ENCODE measurements around the gene DHRS12.

The DHRS12 gene

DNA sequence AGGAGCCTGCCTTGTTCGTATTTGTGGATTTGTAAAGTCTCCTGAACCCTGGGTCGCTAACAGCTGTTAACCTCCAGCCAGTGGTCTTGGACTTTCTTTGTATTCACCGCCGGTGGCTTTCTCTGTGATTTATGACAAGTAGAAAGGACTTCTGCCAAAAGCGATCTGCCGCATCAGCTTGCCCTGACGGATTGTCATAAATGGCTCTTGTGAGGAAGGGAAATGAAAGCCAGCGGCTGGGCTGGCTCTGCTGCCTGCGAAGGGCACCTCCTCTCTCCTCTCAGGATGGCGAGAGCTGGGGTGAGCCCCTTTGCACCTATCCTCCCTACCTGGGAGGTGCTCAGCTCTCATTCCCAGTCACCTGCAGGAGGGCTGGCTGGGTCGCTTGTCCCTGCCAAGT, 25.6 kb downstream of the DHRS12 start:
- DNase-seq, result no peak

DNA sequence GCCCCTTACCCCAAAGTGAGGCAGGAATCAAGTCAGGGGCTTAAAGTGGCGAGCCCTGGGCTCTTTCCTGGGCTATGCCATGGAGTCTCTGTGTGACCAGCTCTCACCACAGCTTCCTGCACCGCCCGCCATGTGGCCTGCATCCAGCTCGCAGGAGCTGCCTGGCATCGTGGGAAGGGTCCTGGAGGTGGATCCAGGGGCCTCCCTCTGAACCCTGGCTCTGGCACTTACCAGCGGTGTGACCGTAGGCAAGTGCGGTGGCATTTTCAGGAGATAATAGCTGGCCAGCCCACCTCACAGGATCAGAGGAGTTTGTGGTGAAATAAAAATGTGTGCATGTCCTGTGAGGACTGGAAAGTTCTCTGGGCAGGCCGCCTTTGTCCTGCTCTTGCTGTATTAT, 26.0 kb downstream of the DHRS12 start:
- DNase-seq, result no peak

DNA sequence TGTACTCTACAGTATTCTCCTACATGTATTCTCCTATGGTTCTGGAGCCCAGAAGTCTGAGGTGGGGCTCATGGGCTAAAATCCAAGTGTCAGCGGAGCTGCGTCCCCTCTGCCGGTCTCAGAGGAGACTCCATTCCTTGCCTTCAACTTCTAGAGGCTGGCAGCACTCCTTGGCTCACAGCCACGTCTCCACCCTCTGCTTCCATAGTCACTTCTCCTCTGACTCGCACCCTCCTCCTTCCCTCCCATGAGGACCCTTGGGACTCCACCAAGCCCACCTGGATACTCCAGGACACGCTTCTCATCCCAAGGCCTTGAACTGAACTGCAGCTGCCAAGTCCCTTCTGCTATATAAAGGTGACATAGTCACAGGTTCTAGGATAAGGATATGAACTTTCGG, 27.8 kb downstream of the DHRS12 start:
- DNase-seq, result no peak

DNA sequence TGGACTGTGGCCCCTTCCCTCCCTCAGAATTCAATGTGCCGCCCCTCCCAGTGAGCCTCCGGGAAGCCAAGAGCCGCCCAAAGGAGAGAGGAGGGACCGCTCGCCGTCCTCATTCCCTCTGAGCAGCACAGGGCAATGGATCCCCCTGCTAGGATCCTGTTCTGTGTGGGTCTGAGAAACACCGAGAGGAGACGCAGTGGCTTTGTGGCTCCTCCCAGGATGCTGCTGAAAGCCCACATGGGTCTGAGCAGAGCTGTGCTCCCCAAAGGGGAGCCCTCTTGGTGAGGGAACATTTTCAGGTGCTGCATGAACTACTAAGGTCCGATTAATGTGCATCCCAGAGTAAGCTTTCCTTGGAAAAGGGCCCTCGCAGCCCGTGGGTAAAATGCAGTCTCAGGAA, 30.4 kb downstream of the DHRS12 start:
- DNase-seq, result no peak

DNA sequence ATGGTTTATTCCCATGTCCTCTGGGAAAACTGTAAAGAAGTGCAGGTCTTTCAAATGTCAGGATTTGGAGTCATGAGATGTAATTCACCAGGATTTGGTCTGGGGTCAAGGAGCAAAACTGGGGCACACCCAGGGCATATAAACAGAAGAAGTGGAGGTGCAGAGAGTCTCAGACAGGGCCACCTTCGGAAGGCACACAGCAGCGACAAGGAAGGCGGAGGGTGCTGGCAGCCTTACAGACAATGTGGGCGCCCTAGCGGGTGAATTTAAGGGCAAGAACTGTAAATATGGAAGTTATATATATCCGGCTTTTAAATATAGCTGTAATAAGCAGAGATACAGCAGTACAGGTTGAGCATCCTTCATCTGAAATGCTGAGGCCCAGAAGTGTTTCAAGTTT, 31.2 kb downstream of the DHRS12 start:
- no peak for DNase-seq

DNA sequence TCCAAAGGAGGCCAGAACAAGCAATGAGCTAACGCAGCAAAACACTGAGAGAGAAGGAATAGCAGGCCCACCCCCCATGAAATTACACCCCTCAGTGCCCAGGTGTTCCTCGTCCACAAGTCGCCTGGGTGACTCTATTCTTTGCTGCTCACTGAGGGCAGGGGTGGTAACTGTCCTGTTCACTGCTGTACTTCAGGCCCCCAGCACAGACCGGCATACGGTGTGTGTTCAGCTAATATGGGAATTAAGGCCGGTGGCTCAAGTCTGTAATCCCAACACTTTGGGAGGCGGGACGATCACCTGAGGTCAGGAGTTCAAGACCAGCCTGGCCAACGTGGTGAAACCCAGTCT, 31.9 kb downstream of the DHRS12 start:
- DNase-seq, result no peak

DNA sequence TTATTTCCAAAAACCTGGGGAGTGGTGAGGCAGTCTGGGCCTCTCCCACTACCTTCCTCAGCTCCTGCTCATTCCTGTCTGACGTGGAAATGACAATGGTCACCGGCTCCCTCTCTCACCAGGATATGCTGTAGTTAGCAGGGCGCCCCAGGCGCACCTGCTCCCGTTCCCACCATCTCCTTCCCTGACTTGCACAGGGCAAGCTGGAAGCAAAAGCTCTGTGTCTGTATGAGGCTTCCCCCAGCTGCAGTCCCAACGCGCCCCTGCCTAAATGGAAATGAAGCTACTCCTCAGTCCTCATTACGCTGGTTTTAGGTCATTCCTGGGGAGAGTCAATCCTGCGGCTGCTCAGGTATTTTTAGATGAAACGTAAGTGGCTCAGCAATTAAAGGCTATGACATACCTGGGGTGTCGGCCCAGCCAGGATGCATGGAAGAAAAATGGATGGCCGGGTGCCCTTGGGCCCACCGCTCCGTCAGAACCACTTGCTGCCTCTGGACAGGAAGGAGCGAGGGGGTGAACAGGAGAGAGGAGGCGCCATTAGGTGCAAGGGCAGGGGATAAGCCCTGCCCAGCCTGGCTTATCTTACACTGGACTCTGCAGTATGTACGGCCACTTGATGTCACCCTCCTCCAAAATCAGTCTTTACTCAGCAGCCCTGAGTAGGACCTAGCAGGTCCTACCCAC, 32.4 kb downstream of the DHRS12 start:
- DNase-seq, result no peak

DNA sequence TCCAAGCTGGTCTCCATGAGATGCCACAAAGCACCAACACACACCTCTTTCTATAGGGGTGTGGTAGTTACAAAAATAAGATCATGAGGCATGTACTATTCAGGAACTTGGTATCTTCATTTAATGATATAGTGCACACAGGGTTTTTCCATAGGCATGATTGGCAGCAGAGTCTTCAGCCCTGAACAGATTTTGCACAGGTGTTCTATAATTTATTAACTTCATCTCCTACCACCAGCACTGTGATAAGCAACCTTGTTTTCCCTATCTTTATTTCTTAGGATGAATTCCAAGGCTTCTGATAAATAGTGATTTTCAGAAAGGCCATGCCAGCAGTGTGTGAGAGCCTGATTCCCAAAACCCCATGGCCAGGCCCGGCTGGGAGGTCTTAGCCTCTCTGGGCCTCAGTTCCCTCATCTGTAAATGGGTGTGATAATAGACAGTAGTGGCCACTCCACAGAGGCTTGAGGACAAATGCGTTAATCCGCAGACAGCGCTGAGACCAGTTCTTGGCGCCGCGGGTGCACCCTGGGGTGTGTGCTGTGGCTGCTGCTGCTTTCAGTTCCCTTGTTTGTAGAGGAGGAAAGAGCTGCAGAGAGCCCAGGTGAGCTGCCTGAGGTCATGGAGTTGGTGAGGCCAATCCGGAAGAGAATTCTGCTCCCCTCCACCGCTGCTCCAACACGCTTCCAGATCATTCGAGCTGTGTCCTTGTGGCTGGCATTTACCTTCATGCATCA, 33.1 kb downstream of the DHRS12 start:
- DNase-seq, result no peak

DNA sequence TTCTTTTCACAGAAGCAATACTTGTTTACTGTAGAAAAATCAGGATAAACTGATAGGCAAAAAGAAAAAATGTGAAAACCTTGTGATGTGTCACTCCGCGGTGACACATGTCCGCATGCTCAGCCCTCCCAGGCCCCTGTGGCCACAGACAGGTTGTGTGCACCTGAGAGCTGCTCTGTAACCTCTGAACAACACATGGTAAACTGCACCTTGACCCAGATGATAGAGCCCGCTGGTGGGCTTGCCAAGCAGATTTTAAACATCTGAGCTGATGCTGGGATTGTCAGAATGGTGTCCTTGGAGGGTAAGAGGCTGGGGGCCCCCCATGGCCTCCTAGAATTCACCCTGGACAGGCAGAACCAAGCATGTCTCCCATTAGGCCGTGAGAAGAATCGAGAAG, 33.8 kb downstream of the DHRS12 start:
- no peak for DNase-seq

DNA sequence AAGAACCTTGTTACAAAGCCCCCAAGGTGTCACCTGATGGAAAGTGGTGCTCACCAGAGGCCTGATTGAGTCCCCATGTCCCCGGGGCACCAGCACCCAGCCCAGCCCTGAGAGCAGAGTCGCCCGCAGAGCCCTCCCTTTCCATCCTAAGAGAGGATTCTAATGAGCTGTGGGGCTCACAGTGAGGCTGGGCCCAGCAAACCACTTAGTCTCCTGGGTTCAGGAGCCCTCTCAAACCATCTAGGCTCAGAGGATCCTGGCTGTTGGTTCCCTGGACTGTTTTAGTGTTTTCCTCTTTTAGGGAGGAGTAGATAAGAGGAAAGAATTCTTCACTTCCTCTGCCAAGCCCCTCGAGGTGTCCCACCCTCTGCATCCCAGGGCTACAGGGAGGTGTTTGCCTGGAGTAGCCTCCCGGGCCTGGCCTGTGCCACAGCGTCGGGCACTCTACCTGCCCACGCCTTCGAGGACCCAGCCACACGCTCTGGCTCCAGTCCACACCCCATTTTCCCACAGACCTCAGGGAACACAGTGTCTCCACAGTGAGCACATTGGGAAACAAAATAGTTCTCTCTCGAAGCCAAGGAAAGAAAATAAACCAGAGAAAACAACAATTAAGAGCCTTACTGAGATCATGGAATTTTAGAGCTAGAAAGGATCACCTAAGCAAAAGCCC, 34.4 kb downstream of the DHRS12 start:
- no peak for DNase-seq

DNA sequence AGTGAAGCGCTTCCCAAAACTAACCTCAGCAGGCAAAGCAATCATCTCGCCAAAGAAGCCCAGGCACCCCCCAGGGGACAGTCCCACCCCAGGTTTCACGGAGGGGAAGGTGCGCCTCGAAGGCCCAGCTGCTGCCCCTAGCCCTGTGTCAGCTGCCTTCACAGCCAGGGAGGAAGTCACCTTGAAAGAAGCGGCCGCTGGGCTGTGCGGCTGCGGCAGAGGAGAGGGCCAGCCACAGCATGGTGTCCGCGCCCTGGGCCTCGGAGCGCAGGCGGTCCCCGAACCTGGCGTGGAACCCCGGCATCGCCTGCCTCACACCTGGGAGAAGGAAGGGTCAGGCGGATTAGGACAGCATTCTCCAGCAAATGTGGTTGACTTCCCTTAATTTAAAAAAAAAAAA, 35.0 kb downstream of the DHRS12 start:
- DNase-seq, result no peak

DNA sequence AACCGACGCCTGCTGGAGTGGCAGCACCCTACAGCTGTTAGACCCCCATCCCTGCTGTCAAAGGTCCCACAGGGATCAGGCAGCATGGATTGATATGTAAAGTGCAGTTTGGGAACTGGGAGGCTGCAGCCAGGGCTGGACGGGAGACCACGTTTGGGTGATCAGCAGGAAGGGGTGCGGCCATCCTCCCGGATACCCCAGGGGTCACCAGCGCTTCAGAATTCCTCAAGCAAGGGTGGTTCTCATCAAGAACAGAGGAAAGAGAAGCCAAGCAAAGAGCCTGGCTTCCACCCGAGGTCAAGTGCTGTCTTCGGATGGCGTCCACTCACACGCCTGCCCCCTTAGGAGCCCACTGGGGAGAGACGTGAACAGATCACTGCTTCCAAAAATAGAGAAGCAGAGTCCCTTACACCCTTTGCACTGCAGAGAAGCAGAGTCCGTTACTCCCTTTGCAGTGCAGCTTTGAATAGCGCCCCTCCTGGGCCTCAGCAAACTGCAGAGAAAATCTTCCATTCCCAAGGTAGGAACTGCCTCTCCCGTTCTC, 35.5 kb downstream of the DHRS12 start:
- DNase-seq, result no peak

DNA sequence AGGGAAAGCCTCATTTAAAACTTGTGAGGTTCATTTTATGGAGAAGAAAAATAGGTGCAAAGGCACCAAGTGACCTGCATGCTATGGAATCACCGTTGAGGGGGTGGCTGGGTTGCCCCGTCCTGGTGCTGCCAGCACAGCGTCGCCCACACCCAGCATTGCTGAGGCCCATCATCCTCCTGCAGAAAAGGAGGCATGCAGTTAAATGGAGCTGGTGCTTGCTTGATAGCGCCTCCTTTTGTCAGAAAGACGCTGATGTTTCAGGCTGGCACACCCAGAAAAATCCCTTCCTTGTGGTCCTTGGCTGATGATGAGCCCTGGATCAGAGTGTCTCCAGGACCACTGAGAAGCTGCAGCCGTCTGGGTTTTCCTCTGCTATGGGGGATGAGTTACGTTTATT, 36.9 kb downstream of the DHRS12 start:
- no peak for DNase-seq

DNA sequence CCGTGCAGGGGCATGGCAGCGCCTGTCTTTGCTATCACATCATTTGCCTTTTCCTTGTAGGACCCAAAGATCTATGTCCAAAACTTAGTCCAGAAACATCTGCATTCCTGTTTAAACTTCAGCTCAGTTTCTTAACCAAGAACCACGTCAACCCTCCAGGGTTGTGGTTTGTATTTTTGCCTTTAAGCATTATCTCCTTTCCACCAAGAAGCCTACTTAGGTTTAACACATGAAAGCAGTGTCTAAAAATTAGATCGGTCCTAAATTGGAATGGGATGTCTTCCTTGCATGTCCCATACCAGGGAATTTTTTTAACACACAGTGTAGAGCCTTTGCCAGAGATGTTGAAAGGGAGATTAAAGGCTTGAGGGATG, 38.8 kb downstream of the DHRS12 start:
- DNase-seq, result no peak

DNA sequence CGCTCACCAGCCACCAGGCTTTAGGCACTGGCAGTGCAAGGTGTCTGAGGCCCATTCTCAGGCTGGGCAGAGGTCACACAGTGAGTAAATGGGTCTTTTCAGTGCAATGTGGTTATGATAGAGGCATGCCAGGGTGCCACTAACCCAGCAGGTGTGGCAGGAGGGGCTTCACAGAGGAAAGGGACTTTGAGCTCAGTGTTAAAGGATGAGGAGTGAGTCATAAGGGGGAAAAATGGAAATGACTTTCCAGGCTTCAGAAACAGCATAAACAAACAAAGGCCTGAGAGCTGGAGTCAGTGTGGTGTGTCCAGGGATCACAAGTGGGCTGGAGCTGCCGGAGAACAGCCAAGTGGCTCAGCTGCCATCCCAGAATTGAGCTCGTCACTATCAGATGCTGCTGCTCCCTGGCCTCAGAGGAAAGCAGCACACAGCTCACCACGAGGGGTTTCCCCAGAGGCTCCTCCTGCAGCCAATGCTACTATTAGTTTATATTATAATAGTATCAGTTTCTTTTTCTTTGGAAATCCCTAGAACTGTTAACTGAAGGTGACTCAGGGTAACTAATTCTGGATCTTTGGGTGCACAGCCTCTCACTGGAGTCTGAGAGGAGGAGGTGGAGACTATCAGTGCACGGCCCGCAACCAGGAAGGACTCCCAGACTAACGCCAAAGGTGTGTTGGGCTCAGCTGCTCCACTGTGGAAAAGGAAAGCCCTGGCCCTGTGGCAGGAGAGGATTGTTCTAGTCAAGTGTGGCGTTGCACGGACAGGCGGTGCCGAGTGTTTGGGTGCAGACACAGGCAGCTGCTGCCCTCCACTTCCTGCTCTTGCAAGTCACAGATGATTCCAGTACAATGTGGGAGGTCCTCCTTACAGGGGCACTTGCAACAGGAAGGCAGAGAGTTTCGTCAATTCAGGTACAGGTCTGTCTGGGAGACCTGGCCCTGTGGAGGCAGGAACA, 39.5 kb downstream of the DHRS12 start:
- DNase-seq, result peak; percentile 51 to 62

DNA sequence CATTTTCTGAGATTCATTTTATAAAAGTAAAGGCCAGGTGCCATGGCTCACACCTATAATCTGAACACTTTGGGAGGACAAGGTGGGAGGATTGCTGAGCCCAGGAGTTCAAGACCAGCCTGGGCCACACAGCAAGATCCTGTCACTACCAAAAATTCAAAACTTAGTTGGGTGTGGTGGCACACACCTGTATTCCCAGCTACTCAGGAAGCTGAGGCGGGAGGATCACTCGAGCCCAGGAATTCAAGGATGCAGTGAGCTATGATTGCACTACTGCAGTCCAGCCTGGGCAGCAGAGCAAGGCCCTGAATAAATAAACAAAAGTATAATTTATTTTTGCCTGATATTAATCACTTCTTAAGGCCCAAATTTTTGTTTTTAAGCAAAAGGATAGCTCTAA, 40.5 kb downstream of the DHRS12 start:
- no peak for DNase-seq

DNA sequence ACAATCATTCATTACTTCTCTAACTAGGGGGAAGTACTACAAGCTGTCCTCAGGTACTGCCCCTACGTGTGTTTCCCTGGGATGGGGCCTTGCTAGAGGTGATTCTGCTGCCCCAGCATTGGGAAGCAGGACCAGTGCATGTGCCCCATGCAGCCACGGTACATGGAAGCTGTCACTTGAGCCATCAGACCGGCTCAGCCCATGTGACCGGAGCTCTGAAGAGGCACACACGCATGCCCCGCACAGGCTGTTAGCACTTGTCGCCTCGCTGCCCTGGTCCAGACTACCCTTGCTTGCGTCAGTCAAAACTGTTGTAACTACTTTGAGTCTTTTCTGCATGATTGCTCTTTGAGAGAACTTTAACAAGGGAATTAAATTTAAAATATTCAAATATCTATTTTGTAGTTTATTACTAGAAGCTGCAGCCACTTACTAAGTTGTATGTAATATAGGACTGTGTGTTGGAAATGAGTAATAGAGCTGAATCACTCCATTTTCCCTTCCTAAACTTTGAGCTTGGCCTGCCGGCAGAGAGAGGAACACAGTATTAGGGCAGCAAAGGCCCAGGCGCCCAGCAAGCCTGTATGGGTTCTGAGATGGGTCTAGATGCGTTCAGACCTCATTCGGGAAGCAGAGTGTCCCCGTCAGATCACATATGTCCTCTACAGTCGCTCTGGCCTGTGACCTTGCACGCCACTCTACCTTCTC, 42.2 kb downstream of the DHRS12 start:
- DNase-seq, result no peak

DNA sequence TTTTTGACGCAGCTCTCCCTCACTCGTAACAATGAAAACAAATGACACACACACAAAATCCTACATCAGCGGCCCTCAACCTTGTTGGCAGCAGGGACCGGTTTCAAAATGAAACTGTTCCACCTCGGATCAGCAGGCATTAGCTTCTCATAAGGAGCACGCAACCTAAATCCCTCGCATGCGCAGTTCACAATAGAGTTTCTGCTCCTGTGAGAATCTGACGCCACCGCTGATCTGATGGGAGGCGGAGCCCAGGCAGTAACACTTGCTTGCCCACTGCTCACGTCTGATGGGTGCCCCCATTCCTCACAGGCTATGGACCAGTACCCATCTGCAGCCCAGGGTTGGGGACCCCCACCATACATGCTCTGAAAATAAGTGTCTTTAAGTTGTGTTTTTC, 43.4 kb downstream of the DHRS12 start:
- peak; percentile 55 to 77 for DNase-seq

DNA sequence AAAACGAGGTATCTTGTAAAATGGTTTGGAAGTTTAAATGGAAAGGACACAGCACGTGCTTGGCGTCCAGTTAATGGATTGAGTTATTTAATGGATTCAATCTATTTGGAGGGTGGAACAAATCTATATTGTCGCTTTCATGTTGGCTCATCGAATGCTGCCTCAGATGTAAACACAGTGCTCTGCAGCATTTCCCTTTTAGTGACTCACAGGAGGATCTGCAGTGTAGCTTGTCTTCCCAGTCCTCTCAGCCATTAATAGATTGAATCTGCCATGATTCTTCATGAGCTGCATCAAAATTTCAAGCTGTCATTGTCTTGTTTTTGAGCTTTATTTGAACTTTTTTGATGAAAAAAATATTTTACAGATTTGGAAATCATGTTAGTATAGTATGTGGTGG, 44.7 kb downstream of the DHRS12 start:
- DNase-seq, result no peak

DNA sequence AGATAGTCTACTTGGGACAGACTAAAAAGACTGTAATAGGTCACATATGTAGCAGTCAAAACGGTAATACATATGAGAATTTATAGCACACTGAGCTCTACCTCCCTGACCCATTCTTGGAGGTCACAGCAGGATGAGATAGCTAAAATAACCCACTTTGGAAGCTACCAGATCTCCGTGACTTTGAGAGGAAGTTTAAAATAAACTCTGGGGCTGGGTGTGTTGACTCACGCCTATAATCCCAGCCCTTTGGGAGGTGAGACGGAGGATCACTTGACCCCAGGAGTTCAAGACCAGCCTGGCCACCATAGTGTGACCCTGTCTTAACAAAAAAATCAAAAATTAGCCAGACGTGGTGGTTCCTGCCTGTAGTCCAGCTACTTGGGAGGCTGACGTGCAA, 45.3 kb downstream of the DHRS12 start:
- DNase-seq, result no peak

DNA sequence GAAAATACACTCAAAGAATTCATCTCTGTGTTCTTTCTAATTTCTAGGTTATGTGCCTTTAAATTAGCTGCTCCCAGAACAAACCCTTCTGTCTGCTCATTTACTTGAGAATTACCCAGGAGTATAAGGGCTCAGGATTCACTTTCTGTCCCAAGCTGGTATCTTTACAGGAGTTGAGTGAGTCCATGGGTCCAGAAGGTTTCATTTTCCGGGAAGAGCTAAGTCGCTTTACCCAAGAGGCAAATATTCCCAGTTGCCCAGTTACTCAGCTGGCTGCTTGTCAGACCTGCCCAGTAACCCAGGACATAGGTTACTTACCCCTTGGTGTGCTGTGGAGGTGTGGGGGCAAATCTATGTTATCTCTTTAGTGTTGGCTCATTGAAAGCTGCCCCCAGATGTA, 47.3 kb downstream of the DHRS12 start:
- DNase-seq, result no peak
